Uterus (tissue), 2 donors: ENCODE measurements around the gene C22orf31.

Source experiments
- CTCF ChIP-seq, 4 experiments: fragments of 200-600 bp in 2 of 4; fragments of 450-650 bp in 2 of 4; sonication (generic) in 2 of 4; IDR thresholded peaks; one replicate each; pipeline ENCODE4 v1.5.1; 2016 to 2019; ENCODE audit warnings: antibody characterized with exemption in 4 of 4, mild to moderate bottlenecking in 2 of 4, moderate library complexity in 1 of 4
- POLR2A ChIP-seq, 2 donors: fragments of 450-650 bp; IDR thresholded peaks; one replicate each; pipeline ENCODE4 v1.6.1; 2016; ENCODE audit warnings: antibody characterized with exemption in 2 of 2, mild to moderate bottlenecking in 1 of 2, moderate library complexity in 1 of 2

GRCh38 chr22:29093501-29094300 lies 32.1 kb upstream of the C22orf31 start:
- no peak for TF ChIP-seq POLR2A (IDR thresholded peaks at IDR 0.05)
- no peak for TF ChIP-seq CTCF (IDR thresholded peaks at IDR 0.05)
